ENCODE results near the gene TMX3. TPM values are rescaled to one million over a fixed set of nuclear protein-coding genes. Genes with fewer than 3 reads are reported as not detected.

Gene TMX3
- total RNA-seq, 1 experiment from 2014 or later, result 37.4 TPM

- Histone ChIP-seq H3K4me1 (ENCODE audit: control insufficient read depth, insufficient read depth, low read length) (no peaks in the 10 kb centered on the region), H3K27me3 (ENCODE audit: control insufficient read depth, insufficient read depth, low read length) (no peaks in the 10 kb centered on the region), H3K36me3 (ENCODE audit: control insufficient read depth, insufficient read depth, low read length) (no peaks in the 10 kb centered on the region), H3K27ac (ENCODE audit: low read length) (peak overlapping the region; percentile 23; the same call in 1 of the 2 replicates), H3K9me3 (ENCODE audit: control insufficient read depth, insufficient read depth, low read depth, low read length) (no peaks in the 10 kb centered on the region), H3K4me3 (ENCODE audit: low read depth in 2 of 2, low read length in 2 of 2) (peak overlapping the region in 1 of 2 experiments; percentile 16; a peak in 1 of 4 replicates)
- TF ChIP-seq POLR2AphosphoS5 (IDR thresholded peaks at IDR 0.05; ENCODE audit: low read depth, low read length), result no peak
- TF ChIP-seq SIN3A (IDR thresholded peaks at IDR 0.05; ENCODE audit: borderline replicate concordance, insufficient read depth, low read depth, low read length), result no peak
- TF ChIP-seq TCF7L2 (IDR thresholded peaks at IDR 0.05; ENCODE audit: low read depth, low read length), result no peak
- TF ChIP-seq REST (IDR thresholded peaks at IDR 0.05; ENCODE audit: insufficient read depth in 1 of 2, low read depth in 2 of 2, low read length in 1 of 2), result no peak
- TF ChIP-seq CTCF (IDR thresholded peaks at IDR 0.05), result no peak
- intact Hi-C loops (cut with micrococcal nuclease; ENCODE audit: unreplicated experiment) (no loop called here), in situ Hi-C loops (cut with HindIII; ENCODE audit: low pct_unique_long_range_greater_than_20kb, low sequenced_read_pairs) (no loop called here)
- CTCF ChIA-PET, result no interaction called here
- no TSS peak for BruUV-seq (replicated peaks)
- ATAC-seq (no peak), DNase-seq (ENCODE audit: low read depth, low spot score) (no peak)
- POLR2A ChIA-PET, result no interaction called here
These were observed 7.0 kb upstream of the TMX3 start for GRCh38 chr18:68721681-68722583.

GRCh38 chr18:68714366-68714711 is 569 bp downstream of the TMX3 start:
- Histone ChIP-seq H3K4me1 (ENCODE audit: control insufficient read depth, insufficient read depth, low read length) (peaks cover 9% of the 10 kb centered on the region; the same call in 1 of the 2 replicates), H3K4me3 (ENCODE audit: low read depth in 2 of 2, low read length in 2 of 2) (peak overlapping the region; percentile 87), H3K9me3 (ENCODE audit: control insufficient read depth, insufficient read depth, low read depth, low read length) (no peaks in the 10 kb centered on the region), H3K36me3 (ENCODE audit: control insufficient read depth, insufficient read depth, low read length) (peaks cover 14% of the 10 kb centered on the region), H3K27ac (ENCODE audit: low read length) (peak overlapping the region; percentile 83), H3K27me3 (ENCODE audit: control insufficient read depth, insufficient read depth, low read length) (no peaks in the 10 kb centered on the region)
- DNase-seq (ENCODE audit: low read depth, low spot score) (no peak), ATAC-seq (peak; percentile 10; the same call in 1 of the 2 replicates)
- TF ChIP-seq TCF7L2 (IDR thresholded peaks at IDR 0.05; ENCODE audit: low read depth, low read length) (no peak), CTCF (IDR thresholded peaks at IDR 0.05) (no peak), REST (IDR thresholded peaks at IDR 0.05; ENCODE audit: insufficient read depth in 1 of 2, low read depth in 2 of 2, low read length in 1 of 2) (no peak), POLR2AphosphoS5 (IDR thresholded peaks at IDR 0.05; ENCODE audit: low read depth, low read length) (no peak), SIN3A (IDR thresholded peaks at IDR 0.05; ENCODE audit: borderline replicate concordance, insufficient read depth, low read depth, low read length) (no peak)
- intact Hi-C loops (cut with micrococcal nuclease; ENCODE audit: unreplicated experiment), result no loop called here
- CTCF ChIA-PET, result no interaction called here
- BruUV-seq (replicated peaks), result no TSS peak
- in situ Hi-C loops (cut with HindIII; ENCODE audit: low pct_unique_long_range_greater_than_20kb, low sequenced_read_pairs), result no loop called here
- POLR2A ChIA-PET, result interaction anchor here (0.5 kb wide), 1 partner anchor 317 kb away, joined by 8 read pairs; no protein-coding TSS in a partner anchor

Measured in Panc1 (cell line).